NCI-H774 (cell line): Measurements from ENCODE around the gene MIA2.

Source experiments
- DNase-seq: peaks from one replicate; lab custom pipeline; 2025; lab: John Stamatoyannopoulos, UW

Gene MIA2

GRCh38 chr14:39383741-39384140 is 150.0 kb downstream of the MIA2 start:
- no peak for DNase-seq

GRCh38 chr14:39384177-39384576 is 150.5 kb downstream of the MIA2 start:
- DNase-seq, result no peak

GRCh38 chr14:39393289-39393688 is 159.6 kb downstream of the MIA2 start:
- no peak for DNase-seq

- DNase-seq, result no peak
Measured at GRCh38 chr14:39395555-39396254, 162.0 kb downstream of the MIA2 start.

GRCh38 chr14:39396448-39396847 is 162.7 kb downstream of the MIA2 start:
- no peak for DNase-seq

GRCh38 chr14:39398382-39398781 is 164.7 kb downstream of the MIA2 start:
- no peak for DNase-seq

GRCh38 chr14:39406560-39406959 is 172.8 kb downstream of the MIA2 start:
- DNase-seq, result no peak

- no peak for DNase-seq
Measured at GRCh38 chr14:39416072-39416471, 182.4 kb downstream of the MIA2 start.

- DNase-seq, result no peak
Measured at GRCh38 chr14:39417014-39417413, 183.3 kb downstream of the MIA2 start.

- DNase-seq, result no peak
Measured at GRCh38 chr14:39419272-39419671, 185.6 kb downstream of the MIA2 start.

GRCh38 chr14:39422243-39422642 is 188.5 kb downstream of the MIA2 start:
- DNase-seq, result no peak

- DNase-seq, result no peak
Measured at GRCh38 chr14:39423793-39424192, 190.1 kb downstream of the MIA2 start.

GRCh38 chr14:39425947-39426346 is 192.2 kb downstream of the MIA2 start:
- no peak for DNase-seq

- no peak for DNase-seq
Measured at GRCh38 chr14:39426605-39427004, 192.9 kb downstream of the MIA2 start.

- DNase-seq, result no peak
Measured at GRCh38 chr14:39428118-39428517, 194.4 kb downstream of the MIA2 start.

GRCh38 chr14:39430762-39431415 is 197.2 kb downstream of the MIA2 start:
- DNase-seq, result no peak

GRCh38 chr14:39431416-39432178 is 197.9 kb downstream of the MIA2 start:
- DNase-seq, result no peak

GRCh38 chr14:39432179-39432618 is 198.5 kb downstream of the MIA2 start, which contains the start of gene FBXO33:
Gene FBXO33 (minus strand): TSS chr14:39432433. CDS start chr14:39432162, 271 bp downstream.
- DNase-seq, result peak; percentile 89

- DNase-seq, result peak; percentile 93
Measured at GRCh38 chr14:39432619-39433451, 199.1 kb downstream of the MIA2 start.

GRCh38 chr14:39433452-39433813 is 199.7 kb downstream of the MIA2 start:
- no peak for DNase-seq

- DNase-seq, result peak; percentile 43
Measured at GRCh38 chr14:39434401-39434800, 200.7 kb downstream of the MIA2 start.

GRCh38 chr14:39435241-39435640 is 201.5 kb downstream of the MIA2 start:
- no peak for DNase-seq
